HG02678 (cell line): Measurements from ENCODE around the gene RNF112.
"Not testable (repeated sequence)": the region's sequence is repeated elsewhere in the genome, so short reads cannot be mapped to it uniquely, and the experiment has no call there.

ENCODE experiments used
- ATAC-seq: cut with Tn5 transposase; IDR thresholded peaks from one replicate; pipeline ENCODE4 v1.9.1; 2021; ENCODE audit warnings: mild to moderate bottlenecking, moderate library complexity; ENCODE audit not compliant: unreplicated experiment

RNF112 gene

GRCh38 chr17:19410091-19410490 lies 941 bp upstream of the RNF112 start:
- no peak for ATAC-seq

GRCh38 chr17:19411631-19412030 lies 599 bp downstream of the RNF112 start:
- ATAC-seq = no peak

- no peak for ATAC-seq
Observed at GRCh38 chr17:19412510-19412909, 1.5 kb downstream of the RNF112 start.

GRCh38 chr17:19412984-19413383 lies 2.0 kb downstream of the RNF112 start:
- ATAC-seq = no peak

- ATAC-seq = no peak
Observed at GRCh38 chr17:19413761-19414160, 2.7 kb downstream of the RNF112 start.

- ATAC-seq = no peak
Observed at GRCh38 chr17:19414396-19415280, 3.6 kb downstream of the RNF112 start.

- ATAC-seq = no peak
Observed at GRCh38 chr17:19415311-19415710, 4.3 kb downstream of the RNF112 start.

- ATAC-seq = no peak
Observed at GRCh38 chr17:19415806-19416775, 5.1 kb downstream of the RNF112 start.

- ATAC-seq = no peak
Observed at GRCh38 chr17:19417611-19418010, 6.6 kb downstream of the RNF112 start.

- ATAC-seq = no peak
Observed at GRCh38 chr17:19418251-19418992, 7.4 kb downstream of the RNF112 start.

- ATAC-seq = no peak
Observed at GRCh38 chr17:19421219-19421618, 10.2 kb downstream of the RNF112 start.

GRCh38 chr17:19421926-19422325 lies 10.9 kb downstream of the RNF112 start:
- no peak for ATAC-seq

GRCh38 chr17:19424934-19425868 lies 14.2 kb downstream of the RNF112 start:
- no peak for ATAC-seq

- no peak for ATAC-seq
Observed at GRCh38 chr17:19426631-19427030, 15.6 kb downstream of the RNF112 start.

GRCh38 chr17:19431691-19432090 lies 20.7 kb downstream of the RNF112 start:
- no peak for ATAC-seq

- ATAC-seq = no peak
Observed at GRCh38 chr17:19433255-19433654, 22.2 kb downstream of the RNF112 start.

- ATAC-seq = no peak
Observed at GRCh38 chr17:19433727-19434340, 22.8 kb downstream of the RNF112 start.

GRCh38 chr17:19440421-19440820 lies 29.4 kb downstream of the RNF112 start:
- ATAC-seq = no peak

GRCh38 chr17:19441288-19441687 lies 30.3 kb downstream of the RNF112 start:
- ATAC-seq = not testable (repeated sequence)
